ENCODE data around the gene EIF4EBP3. TPM values are rescaled to one million over a fixed set of nuclear protein-coding genes. Genes with fewer than 3 reads are reported as not detected.
A peak's percentile ranks its signal among the peaks of the same experiment; 100 is the strongest.

EIF4EBP3 gene
- total and polyA plus RNA-seq, 4 donors: 5.2 to 69.5 (median 20.4) TPM

DNA sequence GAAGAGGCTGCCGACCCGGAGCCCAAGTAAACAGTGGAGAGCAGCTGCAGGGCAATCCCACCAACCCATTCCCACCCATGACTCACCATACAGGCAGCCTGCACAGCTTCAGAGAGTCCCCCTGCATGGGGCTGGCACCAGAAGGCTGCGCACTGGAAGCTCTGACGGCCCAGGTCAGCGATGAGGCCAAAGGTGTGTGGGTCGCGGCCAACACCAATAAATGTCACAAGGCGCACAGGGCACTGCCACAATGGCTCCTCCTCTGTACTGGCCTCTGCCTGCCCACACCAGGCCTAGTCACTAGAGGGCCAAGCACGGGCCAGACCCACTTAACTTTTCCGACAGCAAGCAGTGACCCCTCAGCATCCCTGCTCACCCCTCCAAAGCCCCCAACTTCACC is 12.8 kb downstream of the EIF4EBP3 start:
- WGBS, 2 donors: 92 to 97% methylated on average over 9 to 10 of the region's 10 CpGs
- H3K4me1 ChIP-seq (ENCODE audit: control insufficient read depth in 5 of 5, insufficient read depth in 5 of 5, low read length in 5 of 5): peaks cover 5 to 28% (median 15%) of the 10 kb centered on the region in 5 donors
- no peak overlapping the region for H3K4me3 ChIP-seq
- peaks cover 0 to 15% (median 2%) of the 10 kb centered on the region in 4 donors for H3K36me3 ChIP-seq (ENCODE audit: control insufficient read depth in 4 of 4, insufficient read depth in 4 of 4, low read length in 4 of 4)
- no peak overlapping the region for H3K9ac ChIP-seq (ENCODE audit: insufficient read depth in 1 of 2, low read length in 2 of 2)
- H3K27me3 ChIP-seq (ENCODE audit: control insufficient read depth in 3 of 3, insufficient read depth in 3 of 3, low read length in 2 of 3): no peaks in the 10 kb centered on the region
- TF ChIP-seq, protein P1, sequence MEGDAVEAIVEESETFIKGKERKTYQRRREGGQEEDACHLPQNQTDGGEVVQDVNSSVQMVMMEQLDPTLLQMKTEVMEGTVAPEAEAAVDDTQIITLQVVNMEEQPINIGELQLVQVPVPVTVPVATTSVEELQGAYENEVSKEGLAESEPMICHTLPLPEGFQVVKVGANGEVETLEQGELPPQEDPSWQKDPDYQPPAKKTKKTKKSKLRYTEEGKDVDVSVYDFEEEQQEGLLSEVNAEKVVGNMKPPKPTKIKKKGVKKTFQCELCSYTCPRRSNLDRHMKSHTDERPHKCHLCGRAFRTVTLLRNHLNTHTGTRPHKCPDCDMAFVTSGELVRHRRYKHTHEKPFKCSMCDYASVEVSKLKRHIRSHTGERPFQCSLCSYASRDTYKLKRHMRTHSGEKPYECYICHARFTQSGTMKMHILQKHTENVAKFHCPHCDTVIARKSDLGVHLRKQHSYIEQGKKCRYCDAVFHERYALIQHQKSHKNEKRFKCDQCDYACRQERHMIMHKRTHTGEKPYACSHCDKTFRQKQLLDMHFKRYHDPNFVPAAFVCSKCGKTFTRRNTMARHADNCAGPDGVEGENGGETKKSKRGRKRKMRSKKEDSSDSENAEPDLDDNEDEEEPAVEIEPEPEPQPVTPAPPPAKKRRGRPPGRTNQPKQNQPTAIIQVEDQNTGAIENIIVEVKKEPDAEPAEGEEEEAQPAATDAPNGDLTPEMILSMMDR (IDR thresholded peaks at IDR 0.05; ENCODE audit: control extremely low read depth, extremely low read depth): no peak
- DNase-seq (no peak), ATAC-seq (ENCODE audit: insufficient read depth, low FRiP score) (no peak)
- no peak overlapping the region for H3K27ac ChIP-seq (ENCODE audit: low read depth in 1 of 2, low read length in 1 of 2)
- H3K9me3 ChIP-seq (ENCODE audit: control insufficient read depth in 4 of 4, insufficient read depth in 3 of 4, low read length in 3 of 4): no peaks in the 10 kb centered on the region

DNA sequence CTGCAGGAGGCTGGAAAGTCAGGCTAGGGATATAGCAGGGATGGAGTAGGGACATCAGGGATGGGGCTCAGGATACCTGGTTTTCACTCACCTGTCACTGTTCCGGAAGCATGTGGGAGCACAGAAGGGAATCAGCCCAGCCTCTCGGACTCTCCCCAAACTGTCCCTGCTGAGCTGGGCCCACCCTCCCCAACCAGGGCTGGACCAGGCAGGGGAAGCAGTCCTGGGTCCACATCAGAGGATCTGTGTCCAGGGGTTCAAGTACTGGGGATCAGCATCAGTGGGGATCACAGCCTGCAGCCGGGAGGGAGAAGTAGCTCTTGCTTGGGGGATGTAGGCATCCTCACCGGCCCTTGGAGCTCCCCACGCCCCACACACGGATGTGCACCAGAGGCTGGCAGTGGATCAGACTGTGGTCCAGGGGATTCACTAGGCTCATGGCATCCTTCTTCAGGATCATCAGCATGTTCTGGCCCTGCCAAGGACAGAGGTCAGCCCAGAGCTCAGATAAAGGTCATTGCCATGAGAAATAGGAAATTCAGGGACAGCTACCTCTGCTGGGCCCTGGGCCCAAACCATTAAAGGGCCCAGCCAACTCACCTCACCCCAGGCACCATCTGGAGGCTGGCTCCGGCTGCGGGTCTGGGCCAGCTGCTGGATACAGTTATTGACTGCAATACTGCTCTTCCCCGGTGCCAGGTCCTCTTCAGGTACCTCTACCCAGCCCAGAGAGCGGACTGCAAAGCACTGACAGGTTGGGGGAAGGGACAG is 14.5 kb downstream of the EIF4EBP3 start:
- ATAC-seq (ENCODE audit: insufficient read depth, low FRiP score) (no peak), DNase-seq (no peak)
- peaks cover 0 to 20% (median 12%) of the 10 kb centered on the region in 4 donors for H3K36me3 ChIP-seq (ENCODE audit: control insufficient read depth in 4 of 4, insufficient read depth in 4 of 4, low read length in 4 of 4)
- H3K27ac ChIP-seq (ENCODE audit: low read depth in 1 of 2, low read length in 1 of 2): no peak overlapping the region
- H3K27me3 ChIP-seq (ENCODE audit: control insufficient read depth in 3 of 3, insufficient read depth in 3 of 3, low read length in 2 of 3): no peaks in the 10 kb centered on the region
- WGBS, 2 donors: 94 to 97% methylated on average over 10 of the region's 10 CpGs
- H3K9ac ChIP-seq (ENCODE audit: insufficient read depth in 1 of 2, low read length in 2 of 2): no peak overlapping the region
- H3K4me3 ChIP-seq: no peak overlapping the region
- TF ChIP-seq, protein P1 (IDR thresholded peaks at IDR 0.05; ENCODE audit: control extremely low read depth, extremely low read depth): no peak
- H3K4me1 ChIP-seq (ENCODE audit: control insufficient read depth in 5 of 5, insufficient read depth in 5 of 5, low read length in 5 of 5): peaks cover 5 to 26% (median 14%) of the 10 kb centered on the region in 5 donors
- no peaks in the 10 kb centered on the region for H3K9me3 ChIP-seq (ENCODE audit: control insufficient read depth in 4 of 4, insufficient read depth in 3 of 4, low read length in 3 of 4)

DNA sequence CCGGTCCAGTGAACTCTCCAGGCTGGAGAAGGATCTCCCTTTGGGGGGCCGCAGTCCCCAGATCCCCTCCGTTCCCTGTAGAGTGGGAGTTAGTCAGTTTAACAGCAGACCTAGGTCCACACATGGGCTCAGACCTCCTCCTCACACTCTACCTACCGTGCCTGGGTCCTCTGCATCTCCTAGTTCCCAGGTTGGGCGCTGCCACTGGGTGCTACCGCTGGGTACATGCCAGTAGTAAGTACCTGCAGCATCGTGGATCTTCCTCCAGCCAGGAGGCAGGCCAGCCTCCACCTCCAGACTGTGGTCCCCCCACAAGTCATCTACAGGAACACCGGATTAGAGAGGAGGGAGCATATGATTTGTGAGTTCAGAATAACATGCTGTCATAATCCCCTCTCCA is 16.1 kb downstream of the EIF4EBP3 start:
- H3K4me1 ChIP-seq (ENCODE audit: control insufficient read depth in 5 of 5, insufficient read depth in 5 of 5, low read length in 5 of 5): peaks cover 5 to 32% (median 14%) of the 10 kb centered on the region in 5 donors
- TF ChIP-seq, protein P1 (IDR thresholded peaks at IDR 0.05; ENCODE audit: control extremely low read depth, extremely low read depth): no peak
- peak overlapping the region; percentile 45 for H3K4me3 ChIP-seq
- DNase-seq: no peak
- peak overlapping the region; percentile 15 to 35 for H3K9ac ChIP-seq (ENCODE audit: insufficient read depth in 1 of 2, low read length in 2 of 2)
- H3K9me3 ChIP-seq (ENCODE audit: control insufficient read depth in 4 of 4, insufficient read depth in 3 of 4, low read length in 3 of 4): no peaks in the 10 kb centered on the region
- 65 to 81% methylated on average over 8 of the region's 8 CpGs for WGBS, 2 donors
- no peaks in the 10 kb centered on the region for H3K27me3 ChIP-seq (ENCODE audit: control insufficient read depth in 3 of 3, insufficient read depth in 3 of 3, low read length in 2 of 3)
- peak overlapping the region; percentile 76 to 95 for H3K27ac ChIP-seq (ENCODE audit: low read depth in 1 of 2, low read length in 1 of 2)
- no peak for ATAC-seq (ENCODE audit: insufficient read depth, low FRiP score)
- H3K36me3 ChIP-seq (ENCODE audit: control insufficient read depth in 4 of 4, insufficient read depth in 4 of 4, low read length in 4 of 4): peaks cover 0 to 33% (median 18%) of the 10 kb centered on the region in 4 donors
